Bone marrow (tissue), 2 donors: ENCODE results near the gene CHMP4B.

Experiments used
- DNase-seq, 2 donors: peaks; one replicate each; lab custom pipeline; 2025; lab: John Stamatoyannopoulos, UW

CHMP4B gene

GRCh38 chr20:33864324-33864963 is 53.3 kb downstream of the CHMP4B start:
- no peak for DNase-seq

- no peak for DNase-seq
These were observed 54.7 kb downstream of the CHMP4B start for GRCh38 chr20:33865761-33866370.

- no peak for DNase-seq
These were observed 55.4 kb downstream of the CHMP4B start for GRCh38 chr20:33866398-33867100.

GRCh38 chr20:33868042-33868441 is 56.9 kb downstream of the CHMP4B start:
- no peak for DNase-seq

GRCh38 chr20:33868595-33868994 is 57.4 kb downstream of the CHMP4B start:
- no peak for DNase-seq

- DNase-seq, result no peak
These were observed 58.1 kb downstream of the CHMP4B start for GRCh38 chr20:33869283-33869682.

- DNase-seq, result no peak
These were observed 60.2 kb downstream of the CHMP4B start for GRCh38 chr20:33871362-33871761.

- DNase-seq, result no peak
These were observed 63.0 kb downstream of the CHMP4B start for GRCh38 chr20:33874129-33874528.

- DNase-seq, result no peak
These were observed 63.9 kb downstream of the CHMP4B start for GRCh38 chr20:33875055-33875454.

- DNase-seq, result no peak
These were observed 64.4 kb downstream of the CHMP4B start for GRCh38 chr20:33875534-33876026.

- DNase-seq, result no peak
These were observed 67.4 kb downstream of the CHMP4B start for GRCh38 chr20:33878583-33878982.

GRCh38 chr20:33880396-33880795 is 69.2 kb downstream of the CHMP4B start:
- DNase-seq, result no peak

- no peak for DNase-seq
These were observed 70.8 kb downstream of the CHMP4B start for GRCh38 chr20:33881989-33882388.

GRCh38 chr20:33882481-33882880 is 71.3 kb downstream of the CHMP4B start:
- no peak for DNase-seq

GRCh38 chr20:33883164-33883563 is 72.0 kb downstream of the CHMP4B start:
- no peak for DNase-seq

- DNase-seq, result no peak
These were observed 73.5 kb downstream of the CHMP4B start for GRCh38 chr20:33884633-33885032.

GRCh38 chr20:33889312-33889711 is 78.2 kb downstream of the CHMP4B start:
- no peak for DNase-seq

GRCh38 chr20:33890557-33890956 is 79.4 kb downstream of the CHMP4B start:
- no peak for DNase-seq

GRCh38 chr20:33893314-33893713 is 82.2 kb downstream of the CHMP4B start:
- DNase-seq, result no peak

GRCh38 chr20:33894798-33895197 is 83.7 kb downstream of the CHMP4B start:
- no peak for DNase-seq

GRCh38 chr20:33896509-33896908 is 85.4 kb downstream of the CHMP4B start:
- no peak for DNase-seq

GRCh38 chr20:33897313-33897912 is 86.3 kb downstream of the CHMP4B start:
- DNase-seq, result no peak

- DNase-seq, result no peak
These were observed 88.0 kb downstream of the CHMP4B start for GRCh38 chr20:33899106-33899505.
